HG02981 (cell line): ENCODE data around the gene ZNF333.

ENCODE experiments used
- ATAC-seq: cut with Tn5 transposase; IDR thresholded peaks from one replicate; pipeline ENCODE4 v1.9.1; 2021; ENCODE audit warnings: mild to moderate bottlenecking, moderate library complexity; ENCODE audit not compliant: unreplicated experiment

ZNF333 gene

GRCh38 chr19:14689598-14690503 is at the start of gene ZNF333:
TSS of gene ZNF333 (plus strand) at chr19:14690048. CDS start at chr19:14693492, 3,444 bp downstream.
- ATAC-seq = peak; percentile 80

DNA sequence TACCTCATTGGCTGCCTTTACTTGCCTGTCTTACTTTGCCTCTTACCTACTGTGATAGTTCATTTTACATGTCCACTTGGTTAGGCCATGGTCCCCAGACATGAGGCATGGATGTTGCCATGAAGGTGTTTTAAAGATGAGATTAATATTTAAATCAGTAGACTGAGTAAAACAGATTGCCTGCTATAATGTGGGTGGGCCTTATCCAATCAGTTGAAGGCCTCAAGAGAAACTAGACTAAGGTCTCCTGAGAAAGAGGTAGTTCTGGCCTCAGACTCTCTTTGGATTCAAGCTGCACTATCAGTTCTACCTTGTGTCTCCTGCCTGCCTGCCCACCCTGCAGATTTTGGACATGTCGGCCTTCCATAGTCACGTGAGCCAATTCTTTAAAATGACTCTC is 41.3 kb upstream of the ZNF333 start:
- ATAC-seq = no peak

DNA sequence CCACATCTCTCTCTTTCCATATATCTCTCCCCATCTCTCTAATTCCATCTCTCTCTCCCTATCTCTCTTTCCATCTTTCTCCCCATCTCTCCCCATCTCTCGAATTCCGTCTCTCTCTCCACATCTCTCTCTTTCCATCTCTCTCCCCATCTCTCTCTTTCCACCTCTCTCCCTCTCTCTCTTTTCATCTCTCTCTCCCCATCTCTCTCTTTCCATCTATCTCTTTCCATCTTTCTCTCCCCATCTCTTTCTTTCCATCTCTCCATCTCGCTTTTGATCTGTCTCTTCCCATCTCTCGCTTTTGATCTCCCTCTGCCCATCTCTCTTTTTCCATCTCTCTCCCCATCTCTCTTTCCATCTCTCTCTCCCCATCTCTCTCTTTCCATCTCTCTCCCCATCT is 40.8 kb upstream of the ZNF333 start:
- no peak for ATAC-seq

- ATAC-seq = no peak
These were observed 39.7 kb upstream of the ZNF333 start for GRCh38 chr19:14650161-14650560.

- ATAC-seq = no peak
These were observed 34.9 kb upstream of the ZNF333 start for GRCh38 chr19:14654786-14655560.

DNA sequence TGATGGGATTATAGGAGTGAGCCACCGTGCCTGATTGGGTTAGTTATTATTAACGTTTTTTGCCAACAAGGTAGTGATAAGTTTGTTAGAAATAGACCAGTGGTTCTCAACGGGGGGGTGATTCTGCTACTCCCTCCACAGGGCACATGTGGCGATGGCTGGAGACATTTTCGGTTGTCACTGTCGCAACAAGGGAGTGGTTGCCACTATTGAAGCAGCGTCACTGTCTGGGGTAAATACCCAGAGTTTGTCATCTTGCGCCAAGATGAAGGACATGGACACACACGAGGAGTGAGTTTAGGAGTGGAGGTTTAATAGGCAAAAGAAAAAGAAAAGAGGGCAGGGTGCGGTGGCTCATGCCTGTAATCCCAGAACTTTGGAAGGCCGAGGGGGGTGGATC is 34.1 kb upstream of the ZNF333 start:
- ATAC-seq = no peak

DNA sequence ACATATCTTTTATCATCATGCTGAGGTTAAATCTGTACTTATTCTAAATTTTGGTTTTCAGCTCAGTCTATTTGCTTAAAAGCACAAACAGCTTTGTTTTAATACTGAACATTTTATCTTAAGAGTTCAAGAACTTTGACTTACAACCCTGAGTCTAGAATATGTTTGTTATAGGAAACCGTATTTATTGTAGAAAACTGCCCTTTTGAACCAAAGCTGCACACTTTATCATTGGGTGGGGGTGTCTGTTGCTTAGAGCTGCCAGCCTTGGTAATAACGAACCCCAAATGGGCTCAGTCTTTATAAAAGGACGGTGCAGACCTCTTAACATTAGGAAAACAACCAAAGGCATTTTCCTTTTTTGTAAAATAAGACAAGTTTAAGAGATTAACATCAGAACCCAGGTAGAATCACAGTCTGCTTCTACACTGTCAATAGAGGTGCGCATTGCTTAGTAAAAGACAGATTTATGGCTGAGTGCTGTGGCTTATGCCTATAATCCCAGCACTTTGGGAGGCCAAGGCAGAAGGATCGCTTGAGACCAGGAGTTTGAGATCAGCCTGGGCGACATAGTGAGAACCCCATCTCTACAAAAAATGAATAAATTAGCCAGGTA is 29.9 kb upstream of the ZNF333 start:
- ATAC-seq = no peak

- ATAC-seq = no peak
These were observed 28.4 kb upstream of the ZNF333 start for GRCh38 chr19:14661372-14661924.

DNA sequence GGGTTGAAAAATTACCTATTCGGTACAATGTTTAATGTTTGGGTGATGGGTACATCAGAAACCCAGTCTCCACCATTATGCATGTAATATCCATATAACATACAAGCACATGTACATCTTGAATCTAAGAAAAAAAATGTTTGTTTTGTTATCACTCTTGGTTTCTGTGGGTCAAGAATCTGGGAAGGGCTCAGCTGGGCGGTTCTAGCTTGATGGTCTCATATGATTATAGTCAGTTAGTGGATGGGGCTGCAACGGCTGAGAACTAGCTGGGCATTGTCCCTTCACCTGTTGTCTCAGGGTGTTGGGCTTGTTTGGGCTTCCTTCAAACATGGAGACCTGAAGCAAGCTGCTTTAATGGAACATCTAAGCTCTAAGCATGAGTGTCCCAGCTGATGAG is 19.9 kb upstream of the ZNF333 start:
- ATAC-seq = no peak

- ATAC-seq = no peak
These were observed 19.4 kb upstream of the ZNF333 start for GRCh38 chr19:14670408-14670807.

- ATAC-seq = no peak
These were observed 17.5 kb upstream of the ZNF333 start for GRCh38 chr19:14672188-14672872.

GRCh38 chr19:14673088-14673487 is 16.8 kb upstream of the ZNF333 start:
- no peak for ATAC-seq

DNA sequence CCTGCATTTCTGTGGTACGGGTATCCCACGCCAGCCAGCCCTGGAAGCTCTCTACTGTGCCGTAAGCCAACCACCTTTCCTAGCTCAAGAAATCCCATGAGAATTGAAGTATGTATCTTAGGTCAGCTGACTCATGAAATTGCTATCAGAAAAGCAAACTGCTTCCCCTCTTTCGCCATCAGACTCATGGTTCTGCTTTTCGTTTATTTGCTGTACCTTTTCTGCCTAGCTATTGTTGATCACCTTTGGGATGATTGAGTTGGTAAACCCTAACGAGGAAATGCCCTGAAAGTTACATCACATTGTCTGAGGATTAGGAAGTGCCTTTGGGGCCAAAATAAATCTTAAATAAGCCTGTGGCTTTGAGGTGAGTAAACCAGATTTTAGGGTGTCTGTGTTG is 15.1 kb upstream of the ZNF333 start, which contains the start of gene ADGRE3:
Gene ADGRE3 (minus strand): TSS at position 81 of the 400 bp plus-strand sequence. CDS start 74 bp downstream, at position 7.
- no peak for ATAC-seq

DNA sequence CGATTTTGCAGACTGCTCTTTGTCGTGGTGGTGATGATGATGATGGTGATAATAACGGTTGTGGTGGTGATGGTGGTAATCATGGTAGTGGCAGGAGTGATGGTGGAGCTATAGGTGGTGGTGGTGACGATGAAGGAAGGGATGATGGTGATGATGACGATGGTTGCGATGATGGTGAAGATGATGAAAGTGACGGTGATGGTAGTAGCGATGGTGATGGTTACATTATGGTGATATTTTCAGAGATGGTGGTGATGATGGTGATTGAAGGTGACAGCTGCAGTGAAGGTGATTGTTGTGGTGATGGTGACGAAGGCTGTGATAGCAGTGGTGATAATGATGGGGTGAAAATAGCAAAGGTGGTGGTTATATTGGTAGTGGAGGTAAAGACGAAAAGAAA is 13.1 kb upstream of the ZNF333 start:
- no peak for ATAC-seq

GRCh38 chr19:14677464-14677863 is 12.4 kb upstream of the ZNF333 start:
- no peak for ATAC-seq

DNA sequence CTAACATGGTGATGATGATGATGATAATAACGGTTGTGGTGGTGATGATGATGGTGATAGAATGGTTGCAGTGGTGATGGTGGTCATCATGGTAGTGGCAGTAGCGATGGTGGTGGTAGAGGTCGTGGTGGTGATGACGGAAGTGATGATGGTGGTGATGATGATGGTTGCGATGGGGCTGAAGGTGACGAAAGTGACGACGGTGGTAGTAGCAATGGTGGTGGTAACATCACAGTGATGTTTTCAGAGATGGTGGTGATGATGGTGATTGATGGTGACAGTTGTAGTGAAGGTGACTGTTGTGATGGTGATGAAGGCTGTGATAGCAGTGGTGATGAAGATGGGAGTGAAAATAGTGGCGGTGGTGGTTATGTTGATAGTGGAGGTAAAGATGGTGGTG is 11.6 kb upstream of the ZNF333 start:
- no peak for ATAC-seq

DNA sequence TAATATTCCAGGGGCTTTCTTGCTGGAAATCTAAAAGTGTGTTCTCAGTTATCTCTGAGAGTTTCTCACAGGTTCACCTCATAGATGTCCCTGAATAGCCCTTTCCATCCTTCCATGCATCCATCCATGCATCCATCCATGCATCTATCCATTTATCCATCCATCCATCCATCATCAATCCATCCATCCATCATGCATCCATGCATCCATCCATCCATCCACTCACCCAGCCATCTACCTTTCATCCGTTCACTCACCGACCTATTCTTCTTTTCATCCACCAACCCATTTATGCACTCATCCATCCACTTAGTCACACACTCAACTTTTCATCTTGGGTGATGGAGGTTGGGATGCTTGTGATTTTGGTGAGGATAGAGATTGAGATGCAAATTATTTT is 7.8 kb upstream of the ZNF333 start:
- no peak for ATAC-seq

- no peak for ATAC-seq
These were observed 6.4 kb upstream of the ZNF333 start for GRCh38 chr19:14683439-14683838.

DNA sequence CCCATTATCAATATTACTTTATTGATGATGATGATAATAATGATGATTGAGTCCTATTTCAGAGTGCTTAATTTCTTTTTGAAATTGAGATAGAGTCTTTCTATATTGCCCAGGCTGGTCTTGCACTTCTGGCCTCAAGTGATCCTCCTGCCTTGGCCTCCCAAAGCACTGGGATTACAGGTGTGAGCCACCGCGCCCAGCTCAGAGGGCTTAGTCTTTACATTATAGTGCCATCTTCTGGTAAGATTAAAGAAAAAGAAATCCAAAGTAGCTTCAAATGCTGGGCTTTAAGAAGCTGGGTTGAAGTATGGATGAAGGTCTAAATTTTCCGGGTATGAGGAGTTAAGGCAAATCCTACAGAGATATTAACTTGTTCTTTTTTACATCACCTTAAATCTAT is 3.4 kb upstream of the ZNF333 start:
- ATAC-seq = no peak

DNA sequence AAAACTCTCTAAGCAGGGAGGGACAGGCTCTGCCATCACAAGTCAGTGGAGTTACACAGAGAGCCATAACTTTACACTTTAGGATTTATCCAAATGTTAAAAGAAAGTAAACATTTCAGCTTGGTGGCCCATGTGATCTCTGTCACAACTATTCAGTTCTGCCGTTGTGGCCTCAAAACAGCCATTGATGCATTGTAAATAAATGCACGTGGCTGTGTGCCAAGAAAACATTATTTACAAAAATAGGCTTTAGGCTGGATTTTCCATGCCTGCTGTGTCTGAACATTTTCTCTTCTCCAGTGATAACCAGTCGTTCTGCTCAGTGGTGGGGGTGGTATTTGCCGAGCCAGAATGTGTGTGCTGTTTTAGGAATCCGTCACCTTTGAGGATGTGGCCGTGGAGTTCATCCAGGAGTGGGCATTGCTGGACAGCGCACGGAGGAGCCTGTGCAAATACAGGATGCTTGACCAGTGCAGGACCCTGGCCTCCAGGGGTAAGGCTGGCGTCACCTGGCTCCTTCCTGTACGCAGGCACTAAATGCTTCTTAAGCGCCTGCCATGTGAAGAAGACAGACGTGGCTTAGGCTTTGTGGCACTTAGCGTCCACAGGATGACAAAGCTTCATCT is 4.9 kb downstream of the ZNF333 start:
- no peak for ATAC-seq
